Activated T-cell treated with anti-CD3 and anti-CD28 coated beads for 1 hour (primary cell): ENCODE results near the gene MTHFSD.

Source experiments
- DNase-seq: peaks from one replicate; pipeline ENCODE4 v3.0.0-alpha.2; 2020; ENCODE audit warnings: low read depth

MTHFSD gene

DNA sequence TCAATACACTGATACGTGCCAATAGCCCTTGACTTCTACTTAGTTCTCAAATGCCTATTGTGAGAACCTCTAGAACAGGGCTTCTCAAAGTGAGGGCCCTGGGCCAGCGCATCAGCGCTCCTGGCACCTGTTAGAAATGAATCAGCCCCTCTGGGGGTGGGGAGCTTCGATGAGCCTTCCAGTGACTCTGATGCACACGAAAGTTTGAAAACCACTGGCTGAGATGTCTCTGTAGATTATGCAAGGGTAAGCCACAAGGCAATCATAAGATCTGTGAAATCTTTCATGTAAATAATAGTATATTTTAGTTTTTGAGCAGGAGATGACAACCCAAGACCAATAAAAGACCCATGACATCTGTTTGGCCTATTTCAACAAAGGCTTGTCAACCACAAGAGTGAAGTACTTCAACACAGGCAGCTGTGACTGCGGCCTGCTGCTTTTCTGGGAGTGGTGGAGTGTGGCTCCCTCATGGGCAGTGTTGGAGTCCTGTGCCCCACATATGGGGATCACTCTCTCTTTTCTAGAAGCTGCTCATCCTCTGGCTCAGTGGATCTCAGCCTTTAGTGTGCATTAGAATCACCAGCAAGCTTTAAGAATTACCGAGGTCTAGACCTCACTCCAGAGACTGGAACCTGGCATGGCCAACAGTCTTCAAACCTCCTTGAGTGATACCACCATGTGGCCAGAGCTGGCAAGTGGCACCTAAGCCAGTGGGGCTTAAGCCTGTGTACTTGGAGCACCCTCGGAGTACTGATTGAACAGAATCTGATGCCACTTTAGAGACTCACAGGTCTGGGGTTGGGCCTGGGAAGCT lies 5.8 kb downstream of the MTHFSD start:
- DNase-seq, result no peak

DNA sequence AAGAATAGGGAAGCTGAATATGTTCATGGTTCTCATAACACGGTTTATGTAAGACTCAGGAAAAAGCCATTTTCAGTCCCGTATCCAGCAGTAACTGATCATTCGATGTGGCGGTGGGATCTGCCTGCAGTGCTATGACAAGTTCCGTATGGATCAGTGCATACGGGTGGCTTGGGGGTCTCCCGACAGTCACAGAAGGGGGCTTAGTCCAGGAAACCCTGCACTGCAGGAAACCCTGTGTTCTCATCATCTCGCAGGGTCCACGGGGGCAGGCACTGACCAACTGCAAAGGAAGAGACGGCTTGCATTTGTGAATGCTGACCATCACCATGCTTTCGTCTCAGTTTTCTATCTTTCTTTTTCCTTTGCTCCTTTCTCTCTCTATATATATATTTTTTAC lies 7.7 kb downstream of the MTHFSD start:
- no peak for DNase-seq

DNA sequence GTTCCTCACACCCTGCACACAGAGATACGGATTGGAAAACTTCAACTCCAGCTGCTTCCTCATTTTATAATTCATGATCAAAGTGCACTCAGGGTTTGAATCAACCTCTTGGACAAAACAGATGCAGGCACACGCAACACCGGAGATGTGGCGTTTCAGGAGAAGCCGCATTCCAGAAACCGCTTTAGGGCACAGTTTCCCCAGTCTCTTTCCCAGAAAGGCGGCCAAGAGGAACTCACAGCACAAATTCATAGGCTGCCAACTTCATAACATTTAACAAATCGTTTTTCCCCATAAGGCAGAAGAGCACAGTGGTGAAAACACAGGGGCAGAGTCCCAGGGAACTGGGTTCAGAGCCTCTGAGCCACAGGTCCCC lies 8.4 kb downstream of the MTHFSD start:
- no peak for DNase-seq

DNA sequence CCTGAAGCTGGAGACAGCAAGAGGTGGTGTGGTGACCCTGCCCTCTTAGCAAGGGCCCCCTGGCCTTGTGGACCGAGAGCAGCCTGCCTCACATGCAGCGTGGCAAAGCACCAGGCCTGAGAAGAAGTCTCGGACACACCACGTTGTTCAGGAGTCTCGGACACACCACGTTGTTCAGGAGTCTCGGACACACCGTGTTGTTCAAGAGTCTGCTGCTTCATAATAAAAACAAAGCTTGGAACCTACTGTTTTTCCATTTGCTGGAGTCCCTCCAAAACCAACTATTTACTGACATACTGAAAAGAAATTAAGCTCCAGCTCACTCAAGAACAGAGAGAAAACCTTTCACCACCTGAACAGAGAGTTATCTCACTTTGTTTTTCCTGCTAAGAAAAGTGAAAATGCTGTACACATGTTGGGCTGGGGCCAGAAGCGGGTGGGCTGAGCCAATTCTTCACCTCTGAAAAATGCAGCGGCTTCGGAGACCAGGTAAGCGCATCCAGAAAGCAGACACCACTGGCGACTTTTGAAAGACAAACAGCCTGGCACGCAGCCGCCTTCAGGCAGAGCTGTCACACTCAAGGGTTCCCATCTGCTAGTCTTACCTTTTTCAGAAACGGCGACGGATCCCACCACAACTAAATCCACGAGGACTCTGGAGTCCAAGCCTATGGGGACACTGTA lies 8.9 kb downstream of the MTHFSD start:
- DNase-seq, result no peak

DNA sequence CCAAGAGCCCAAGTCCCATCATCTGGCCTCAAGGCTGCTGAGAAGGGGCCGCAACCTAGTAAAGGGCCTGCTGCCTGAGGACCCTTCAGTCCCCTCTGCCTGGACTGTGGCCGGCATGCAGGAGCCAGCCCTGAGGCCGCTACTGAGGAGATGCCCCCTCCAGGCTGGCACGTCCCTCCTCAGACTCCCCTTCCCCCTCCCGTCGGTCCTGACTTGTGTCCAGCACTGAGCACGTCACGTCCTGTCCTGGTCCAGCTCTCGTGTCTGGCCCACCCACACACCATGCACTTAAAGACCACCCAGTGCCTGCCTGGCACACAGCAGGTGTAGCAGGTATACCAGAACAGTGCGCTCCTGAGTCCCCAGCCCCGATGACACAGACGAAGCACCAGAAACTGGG lies 9.6 kb downstream of the MTHFSD start:
- DNase-seq, result no peak

DNA sequence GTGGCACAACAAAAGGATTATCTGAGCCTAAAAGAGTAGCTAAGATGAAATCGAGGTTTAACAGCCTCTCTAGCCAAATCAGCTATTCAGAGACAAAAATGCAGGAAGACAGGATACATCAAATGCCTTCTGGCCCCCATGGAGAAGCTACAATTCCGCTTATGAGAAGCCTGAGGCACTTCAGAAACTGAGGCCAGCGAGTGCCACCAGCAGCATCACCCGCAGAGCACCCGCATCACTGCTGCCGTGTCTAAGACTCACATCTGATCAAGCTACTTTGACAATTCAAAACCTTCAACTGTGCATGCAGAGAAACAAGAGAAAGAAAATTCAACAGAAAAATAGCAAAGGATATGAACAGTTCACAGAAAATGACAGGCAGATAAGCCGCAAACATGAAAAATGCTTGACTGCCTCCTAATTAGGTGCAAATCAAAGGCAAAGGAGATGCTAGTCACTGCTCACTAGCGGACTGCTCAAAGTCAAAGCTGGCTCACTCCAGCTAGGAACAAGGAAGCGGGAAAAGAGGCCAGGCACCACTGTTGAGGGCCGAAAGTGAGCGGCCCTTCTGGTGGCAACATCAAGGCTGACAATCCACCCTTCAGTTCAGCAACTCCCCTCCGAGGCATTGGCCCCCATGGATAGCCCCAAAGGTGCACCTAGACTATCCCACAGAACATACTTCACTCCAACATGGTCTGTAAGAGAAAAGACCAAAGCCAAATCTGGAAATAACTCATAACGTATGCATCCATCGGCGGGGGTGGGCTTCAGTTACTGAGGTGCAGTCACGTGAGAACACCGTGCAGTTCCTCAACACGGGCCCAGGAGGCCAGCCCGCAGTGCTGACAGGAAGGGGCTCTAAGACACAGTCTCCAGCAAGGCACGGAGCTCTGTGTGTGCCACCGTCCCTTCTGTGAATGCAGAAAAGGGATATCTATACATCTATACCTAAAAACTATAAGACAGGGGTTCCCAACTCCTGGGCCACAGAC lies 12.0 kb downstream of the MTHFSD start:
- no peak for DNase-seq

DNA sequence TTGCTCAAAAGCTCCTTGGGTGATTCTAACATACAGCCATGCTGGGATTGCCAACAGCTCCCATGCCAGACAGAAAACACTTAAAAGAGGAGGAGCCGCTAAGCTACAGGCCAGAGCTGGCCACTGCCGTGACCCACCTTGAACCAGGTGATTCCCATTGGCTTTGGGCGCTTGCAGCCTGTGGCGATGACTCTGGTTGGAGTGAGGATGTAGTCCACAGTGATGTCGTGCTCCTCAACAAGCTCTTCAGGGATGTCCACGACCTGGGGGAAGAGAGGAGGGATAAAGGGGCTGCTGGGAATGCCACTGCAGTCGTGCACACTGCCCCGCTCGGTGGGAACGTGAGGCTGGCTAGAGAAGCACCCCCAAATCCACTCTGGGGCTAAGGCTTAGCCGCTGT lies 13.5 kb downstream of the MTHFSD start:
- DNase-seq, result no peak

DNA sequence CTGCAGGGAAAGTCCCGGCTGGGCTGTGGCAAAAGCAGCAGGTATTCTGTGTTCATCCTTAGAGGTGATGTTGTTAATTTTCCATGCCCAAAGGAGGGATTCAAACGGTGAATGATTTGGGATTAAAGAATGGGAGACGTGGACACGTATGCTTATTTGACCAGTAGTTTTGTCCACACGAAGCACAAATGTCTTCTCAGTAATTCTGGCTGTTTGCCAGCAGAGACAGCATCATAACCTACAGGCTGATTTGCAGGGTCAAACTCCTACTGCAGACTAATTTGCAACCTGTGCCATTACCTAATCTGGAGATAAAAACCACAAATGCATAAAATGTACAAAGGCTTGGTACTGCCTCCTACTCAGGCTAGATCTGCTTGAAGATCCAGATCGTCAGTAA lies 14.1 kb downstream of the MTHFSD start:
- no peak for DNase-seq

DNA sequence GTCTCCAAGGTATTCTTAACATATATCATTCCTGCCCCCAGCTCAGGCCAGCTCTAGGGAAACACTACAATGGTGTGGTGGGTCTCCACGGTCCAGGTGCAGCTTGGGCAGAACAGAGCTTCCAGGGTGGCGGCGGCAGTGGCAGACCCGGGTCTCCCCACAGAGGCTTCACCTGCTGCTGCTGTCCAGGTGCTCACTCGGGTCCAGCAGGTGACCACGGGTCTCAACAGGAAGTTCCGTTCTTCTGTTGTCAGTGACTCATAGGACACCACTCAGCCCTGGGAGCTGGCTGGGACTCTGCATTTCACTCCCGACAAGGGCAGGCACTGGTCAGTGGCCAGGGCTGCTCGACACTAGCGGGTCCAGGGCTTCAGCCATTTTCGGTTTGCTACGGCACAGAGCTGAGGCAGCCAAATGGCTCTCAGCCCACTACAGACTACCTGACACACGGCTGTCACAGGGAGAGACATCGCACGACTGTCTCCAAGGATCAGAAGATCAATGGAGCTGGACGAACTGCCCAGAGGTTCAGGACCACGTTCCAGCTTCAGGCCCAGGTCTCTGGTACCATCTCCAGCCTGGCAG lies 16.7 kb downstream of the MTHFSD start:
- DNase-seq, result no peak

DNA sequence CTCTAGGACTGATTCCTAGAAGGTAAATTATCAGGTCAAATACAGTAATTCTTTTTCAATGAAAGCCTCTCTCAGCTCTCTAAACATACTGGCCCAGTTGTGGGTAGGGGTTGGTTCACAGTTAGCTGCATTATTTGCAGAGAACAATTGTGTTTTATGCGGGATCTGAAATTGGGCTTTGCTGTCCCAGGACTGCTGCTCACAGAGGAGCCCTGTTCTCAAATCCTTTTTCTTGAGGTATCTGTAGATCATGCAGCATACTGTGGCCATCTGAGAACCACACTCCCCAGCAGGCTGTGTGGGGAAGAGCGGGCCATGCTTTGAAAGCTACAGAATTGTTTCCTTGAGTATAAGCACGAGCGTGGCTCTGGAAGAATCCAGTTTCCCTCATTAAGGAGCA lies 17.5 kb downstream of the MTHFSD start:
- no peak for DNase-seq

DNA sequence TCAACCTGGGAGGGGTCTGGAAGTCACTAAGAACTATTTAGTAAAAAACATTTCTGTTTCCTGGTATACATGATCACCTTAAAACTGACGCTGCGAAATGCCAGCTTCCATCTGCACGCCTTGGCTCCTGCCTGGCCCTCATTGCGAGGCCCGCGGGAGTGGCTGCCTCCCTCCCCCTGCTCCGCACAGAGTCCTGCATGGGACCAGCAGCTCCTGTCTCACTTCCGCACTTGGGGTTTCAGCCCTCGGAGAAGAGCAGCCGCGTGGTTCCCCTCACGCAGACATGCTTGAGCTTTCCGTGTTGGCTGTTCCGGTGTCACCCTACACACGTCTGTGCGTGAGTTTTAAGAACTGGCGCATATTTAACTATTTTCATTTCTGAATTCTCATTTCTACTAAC lies 18.4 kb downstream of the MTHFSD start:
- DNase-seq, result no peak

DNA sequence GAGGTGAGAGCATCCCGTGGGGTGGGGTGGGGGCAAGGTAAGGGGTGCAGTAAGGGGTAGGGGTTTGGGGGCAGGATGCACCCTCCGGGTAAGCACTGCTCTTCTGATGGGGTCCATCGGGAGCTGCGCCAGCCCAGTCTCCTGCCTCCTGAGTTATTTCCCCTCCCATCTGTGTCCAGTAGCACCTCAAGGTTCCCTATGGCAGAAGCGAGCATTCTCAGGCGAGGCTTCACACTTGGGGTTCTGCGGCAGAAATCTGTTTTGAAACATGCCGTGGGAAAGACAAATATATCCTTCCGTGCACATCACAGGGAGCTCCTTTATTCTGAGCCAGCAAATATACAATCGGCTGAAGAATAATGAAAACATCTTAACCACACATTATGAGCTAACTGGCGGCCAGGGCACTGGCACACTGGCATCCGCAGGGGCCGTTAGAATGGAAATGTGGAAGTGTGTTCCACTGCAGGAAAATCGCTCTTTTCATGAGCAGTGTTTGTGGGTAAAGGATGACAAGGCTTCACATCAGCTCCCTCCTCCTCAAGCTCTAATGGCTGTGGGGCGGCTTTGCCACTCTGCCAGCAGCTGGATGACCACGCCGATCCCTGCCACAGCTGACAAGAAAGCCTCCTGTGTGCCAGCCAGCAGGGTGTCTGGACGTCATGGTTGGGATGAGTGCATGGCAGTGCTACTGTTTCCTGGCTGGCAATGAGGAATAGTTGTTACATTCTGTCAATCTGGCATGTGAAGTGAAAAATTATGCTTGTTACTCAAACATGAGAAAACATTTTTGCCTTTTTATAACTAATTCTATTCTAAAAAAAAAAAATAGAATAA lies 20.0 kb downstream of the MTHFSD start:
- no peak for DNase-seq

DNA sequence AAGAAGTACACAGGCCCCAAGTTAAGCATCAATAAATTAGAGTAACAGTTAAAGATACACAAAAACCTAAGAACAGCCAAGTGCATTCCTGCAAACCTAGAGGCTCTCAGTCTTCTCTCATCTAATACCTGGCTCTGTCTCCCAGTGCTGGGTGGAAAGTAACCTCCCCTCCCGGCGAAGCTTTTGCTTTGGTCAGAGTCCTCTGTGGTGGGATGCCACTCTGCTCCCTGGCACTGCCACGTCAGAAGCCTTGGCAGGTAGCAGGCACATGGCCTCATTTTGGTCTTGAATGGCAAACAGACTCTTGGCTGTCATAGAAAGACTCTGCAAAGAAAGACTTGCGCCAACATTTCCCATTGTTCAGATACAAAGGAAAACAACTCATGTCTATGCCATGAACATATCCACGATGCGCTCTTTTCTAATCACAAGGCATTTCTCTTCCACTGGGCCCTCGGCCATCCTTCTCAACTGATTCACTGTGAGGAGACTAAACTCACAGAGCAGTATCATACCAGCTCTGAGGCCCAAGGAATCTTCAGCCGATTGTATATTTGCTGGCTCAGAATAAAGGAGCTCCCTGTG lies 21.2 kb downstream of the MTHFSD start:
- no peak for DNase-seq

DNA sequence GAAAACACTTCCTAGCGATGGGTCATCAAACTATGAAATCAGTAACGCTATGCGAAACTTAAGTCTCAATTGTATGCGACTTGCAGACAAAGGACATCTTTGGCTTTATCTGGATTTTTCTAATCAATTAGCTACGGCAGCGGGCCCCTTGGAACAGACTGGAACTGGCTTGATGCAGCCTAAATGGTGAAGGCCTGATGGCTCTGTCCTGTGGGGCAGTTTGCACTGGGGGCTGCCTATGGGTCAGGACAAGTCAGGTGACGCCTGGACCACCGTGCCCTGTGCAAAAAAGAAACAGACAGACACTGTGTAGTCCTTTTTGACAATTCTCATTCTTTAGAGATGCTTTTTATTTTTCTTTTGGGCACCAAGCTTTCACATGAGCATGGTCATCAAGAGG lies 22.0 kb downstream of the MTHFSD start:
- DNase-seq, result no peak

DNA sequence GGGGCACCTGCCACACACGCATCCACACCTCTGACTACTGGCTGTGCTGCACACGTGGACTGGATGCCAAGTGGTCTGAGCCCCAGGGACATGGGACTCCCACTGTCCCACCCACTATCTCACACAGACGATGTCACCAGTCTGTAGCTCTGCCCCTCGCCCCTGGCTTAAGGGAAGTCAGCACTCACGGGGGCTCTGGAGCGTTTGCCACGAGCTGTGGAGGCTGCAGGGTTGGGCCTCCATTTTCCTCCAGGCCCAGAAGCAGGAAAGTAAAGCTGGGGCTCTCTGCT lies 22.6 kb downstream of the MTHFSD start:
- DNase-seq, result no peak

DNA sequence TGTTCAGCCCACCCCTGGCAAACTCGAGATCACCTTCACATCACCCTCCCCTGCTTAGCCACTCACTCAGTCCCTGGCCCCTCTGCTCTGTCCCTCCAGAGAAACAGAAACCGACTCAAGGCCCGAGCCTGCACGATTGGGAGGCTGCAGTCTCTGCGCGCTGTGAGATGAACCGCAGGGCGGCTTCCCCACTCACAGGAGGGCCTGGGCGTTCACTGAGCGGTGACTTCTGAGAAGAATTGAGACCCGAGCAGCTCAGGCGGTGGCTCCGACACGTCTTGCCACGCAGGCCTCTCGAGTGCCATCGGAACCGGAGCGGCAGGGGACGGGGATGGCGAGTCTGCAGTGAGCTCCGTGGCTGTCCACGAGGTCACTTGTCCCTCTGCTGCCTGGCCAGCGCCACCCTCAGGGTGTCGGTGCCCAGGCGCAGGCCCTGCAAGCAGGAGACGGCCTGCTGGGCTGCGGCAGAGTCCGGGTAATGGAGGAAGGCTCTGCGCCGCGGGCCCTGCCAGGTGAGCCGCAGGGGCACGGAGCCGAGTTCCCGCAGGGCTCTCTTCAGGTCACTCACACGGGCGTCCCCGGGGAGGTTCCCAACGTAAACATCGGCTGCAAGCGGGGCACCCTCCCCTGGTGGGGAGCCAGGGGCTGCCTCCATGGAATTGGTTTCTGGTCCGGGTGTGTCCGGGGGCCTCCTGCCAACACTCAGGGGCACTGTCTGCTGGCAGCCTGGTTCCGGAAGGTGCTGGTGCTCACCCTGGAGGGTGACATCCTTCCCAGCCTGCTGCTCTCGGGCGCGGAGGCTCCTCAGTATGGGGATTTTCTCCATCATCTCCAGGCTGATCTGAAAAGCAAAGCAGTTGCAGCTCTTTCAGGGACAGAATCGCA lies 23.2 kb downstream of the MTHFSD start:
- no peak for DNase-seq

DNA sequence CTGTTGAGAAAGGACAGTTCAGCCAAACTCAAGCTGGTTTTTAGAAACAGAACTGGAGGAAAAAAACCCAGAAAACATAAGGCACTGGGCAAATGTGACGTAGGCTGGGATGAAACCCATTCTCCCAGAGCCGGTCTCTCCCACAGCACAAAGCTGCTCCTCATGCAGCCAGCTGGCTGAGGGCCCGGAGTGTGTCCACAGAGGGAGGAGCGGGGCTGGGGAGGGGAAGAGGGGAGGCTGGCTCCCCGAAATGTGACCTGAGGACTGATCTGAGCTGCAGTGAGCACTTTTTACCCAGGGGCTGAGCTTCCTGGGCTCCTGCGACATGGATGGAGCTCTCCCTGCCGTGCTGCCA lies 23.9 kb downstream of the MTHFSD start:
- no peak for DNase-seq

DNA sequence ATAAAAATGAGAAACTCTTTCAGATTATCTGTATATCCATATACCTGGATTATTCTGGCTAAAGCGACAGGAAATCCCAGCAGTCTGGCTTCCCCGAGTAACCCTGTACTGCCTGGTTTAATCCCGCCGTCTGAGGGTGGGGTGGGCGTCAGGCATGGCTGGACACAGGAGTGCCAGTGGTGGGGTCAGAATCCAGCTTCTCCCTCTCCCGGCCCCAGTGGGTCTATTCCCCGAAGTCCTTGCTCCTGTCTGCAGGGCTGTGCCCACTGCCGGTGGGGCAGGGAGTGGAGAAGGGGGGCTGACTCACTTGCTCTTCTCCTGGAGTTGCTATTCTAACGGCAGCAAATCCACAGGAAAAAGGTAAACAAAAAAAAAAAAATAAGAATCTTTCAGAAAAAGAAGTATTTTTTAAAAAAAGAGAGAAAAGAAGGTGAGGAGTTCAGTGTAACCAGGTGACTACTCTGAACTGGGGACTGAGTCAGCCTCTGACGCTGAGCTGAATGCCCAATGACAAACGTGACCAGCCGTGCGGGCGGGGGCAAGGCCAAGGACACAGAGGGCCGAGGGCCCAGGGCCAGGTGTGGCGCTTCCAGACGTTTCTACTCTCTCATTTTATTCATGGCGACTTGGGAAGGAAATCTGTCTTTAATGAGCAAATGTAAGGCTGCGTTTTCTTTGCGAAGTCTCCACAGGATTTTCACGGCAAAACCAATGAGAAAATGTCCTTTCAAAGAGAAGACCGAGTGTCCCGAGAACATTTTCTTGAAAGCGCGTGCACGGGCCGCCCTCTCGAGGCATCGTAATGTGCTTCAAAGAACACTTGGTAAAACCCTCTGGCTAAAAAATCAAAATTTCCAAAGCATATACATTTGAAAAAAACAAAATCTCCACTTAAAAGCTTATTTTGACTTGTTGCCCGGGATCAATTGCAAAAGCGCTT lies 24.5 kb downstream of the MTHFSD start:
- DNase-seq, result no peak

DNA sequence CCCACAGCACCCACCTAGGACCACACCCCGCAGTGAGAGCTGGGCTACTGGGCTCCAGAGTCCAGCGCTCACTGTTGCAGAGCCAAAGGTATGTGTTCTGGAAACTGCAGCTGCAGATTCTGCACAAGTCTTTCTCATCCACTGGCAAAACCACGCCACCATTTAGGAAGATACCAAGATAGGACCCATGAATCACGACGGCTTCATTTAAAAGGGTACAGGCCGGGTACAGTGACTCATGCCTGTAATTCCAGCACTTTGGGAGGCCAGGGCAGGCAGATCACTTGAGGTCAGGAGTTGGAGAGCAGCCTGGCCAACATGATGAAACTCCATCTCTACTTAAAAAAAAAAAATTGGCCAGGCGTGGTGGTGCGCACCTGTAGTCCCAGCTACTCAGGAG lies 25.9 kb downstream of the MTHFSD start:
- no peak for DNase-seq
